Measurements from ENCODE around the gene ZDHHC19.
"Not testable (repeated sequence)": the region's sequence is repeated elsewhere in the genome, so short reads cannot be mapped to it uniquely, and the experiment has no call there.

ZDHHC19 gene

GRCh38 chr3:196216681-196217211 lies 5.5 kb upstream of the ZDHHC19 start:
- no peak for TF ChIP-seq CTCF (IDR thresholded peaks at IDR 0.05; ENCODE audit: low read depth, low read length)
- DNase-seq (ENCODE audit: extremely low read depth, low read depth), result no peak

- no peak for TF ChIP-seq CTCF (IDR thresholded peaks at IDR 0.05; ENCODE audit: low read depth, low read length)
- DNase-seq (ENCODE audit: extremely low read depth, low read depth), result no peak
Observed at GRCh38 chr3:196216089-196216564, 4.9 kb upstream of the ZDHHC19 start, which contains the start of gene SLC51A. SLC51A (plus strand) TSS chr3:196216534; CDS start chr3:196216713, 179 bp downstream.

- TF ChIP-seq CTCF (IDR thresholded peaks at IDR 0.05; ENCODE audit: low read depth, low read length), result no peak
- no peak for DNase-seq (ENCODE audit: extremely low read depth, low read depth)
Observed at GRCh38 chr3:196215493-196216020, 4.4 kb upstream of the ZDHHC19 start.

DNA sequence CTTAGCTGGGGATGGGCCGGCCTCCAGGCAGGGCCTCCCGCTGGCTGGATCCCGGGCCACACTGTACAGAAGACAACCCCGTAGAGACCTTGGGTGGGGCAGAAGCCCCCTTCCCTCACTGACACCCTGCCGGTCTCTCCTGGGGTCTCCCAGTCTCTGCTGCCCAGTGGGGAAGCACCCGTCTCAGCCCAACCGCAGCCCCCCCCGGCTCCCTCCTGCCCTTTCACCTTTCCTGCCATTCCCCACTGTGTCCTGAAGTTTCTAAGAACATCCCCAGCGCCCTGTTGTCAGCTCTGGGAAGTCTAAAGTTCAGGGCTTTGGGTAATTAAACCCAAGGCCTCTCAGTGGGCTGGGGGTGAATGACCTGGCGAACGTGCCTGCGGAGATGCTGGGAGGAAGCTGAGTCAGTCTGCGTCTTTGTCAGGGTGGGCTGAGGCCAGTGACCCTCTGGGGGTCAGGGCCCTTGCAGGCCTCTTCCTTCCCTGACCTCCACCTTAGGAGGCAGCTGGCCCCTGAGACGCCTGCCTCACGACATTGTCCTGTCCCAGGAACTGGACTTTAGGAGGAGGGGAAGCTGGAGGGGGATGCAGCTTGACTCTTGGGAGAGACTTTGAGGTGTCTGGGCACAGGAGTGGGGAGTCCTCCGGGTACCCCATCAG lies 3.7 kb upstream of the ZDHHC19 start:
- no peak for TF ChIP-seq CTCF (IDR thresholded peaks at IDR 0.05; ENCODE audit: low read depth, low read length)
- no peak for DNase-seq (ENCODE audit: extremely low read depth, low read depth)

DNA sequence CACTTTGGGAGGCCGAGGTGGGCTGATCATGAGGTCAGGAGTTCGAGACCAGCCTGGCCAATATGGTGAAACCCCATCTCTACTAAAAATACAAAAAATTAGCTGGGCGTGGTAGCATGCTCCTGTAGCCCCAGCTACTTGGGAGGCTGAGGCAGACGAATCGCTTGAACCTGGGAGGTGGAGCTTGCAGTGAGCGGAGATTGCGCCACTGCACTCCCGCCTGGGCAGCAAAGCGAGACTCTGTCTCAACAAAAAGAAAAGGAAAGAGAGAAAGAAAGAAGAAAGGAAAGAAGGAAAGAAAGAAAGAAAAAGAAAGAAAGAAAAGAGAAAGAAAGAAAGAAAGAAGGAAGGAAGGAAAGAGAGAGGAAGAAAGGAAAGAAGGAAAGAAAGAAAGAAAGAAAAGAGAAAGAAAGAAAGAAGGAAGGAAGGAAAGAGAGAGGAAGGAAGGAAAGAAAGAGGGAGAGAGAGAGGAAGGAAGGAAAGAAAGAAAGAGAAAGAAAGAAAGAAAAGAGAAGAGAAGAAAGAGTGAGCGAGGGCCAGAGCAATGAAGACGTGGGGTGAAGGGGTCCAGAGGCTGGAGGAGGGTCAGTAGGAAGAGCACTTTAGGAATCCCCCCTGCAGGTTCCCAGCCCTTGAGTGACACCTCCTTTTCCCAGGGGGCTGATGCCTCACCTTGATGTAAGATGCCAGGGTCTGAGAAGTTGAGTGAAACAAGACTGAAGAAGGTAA lies 1.1 kb downstream of the ZDHHC19 start:
- not testable (repeated sequence) for DNase-seq (ENCODE audit: extremely low read depth, low read depth)

GRCh38 chr3:196208942-196209695 lies 2.1 kb downstream of the ZDHHC19 start:
- TF ChIP-seq CTCF (IDR thresholded peaks at IDR 0.05; ENCODE audit: low read depth, low read length), result no peak
- DNase-seq (ENCODE audit: extremely low read depth, low read depth), result no peak

GRCh38 chr3:196207833-196208607 lies 3.2 kb downstream of the ZDHHC19 start:
- no peak for TF ChIP-seq CTCF (IDR thresholded peaks at IDR 0.05; ENCODE audit: low read depth, low read length)

More at GRCh38 chr3:196207833-196208607, 3.2 kb downstream of the ZDHHC19 start:
- DNase-seq (ENCODE audit: extremely low read depth, low read depth), result no peak

Measured in AG09319 (cell line).